ENCODE data around the gene MCC.

Gene MCC

GRCh38 chr5:113240951-113241726 is 247.1 kb downstream of the MCC start:
- no peak for DNase-seq

DNA sequence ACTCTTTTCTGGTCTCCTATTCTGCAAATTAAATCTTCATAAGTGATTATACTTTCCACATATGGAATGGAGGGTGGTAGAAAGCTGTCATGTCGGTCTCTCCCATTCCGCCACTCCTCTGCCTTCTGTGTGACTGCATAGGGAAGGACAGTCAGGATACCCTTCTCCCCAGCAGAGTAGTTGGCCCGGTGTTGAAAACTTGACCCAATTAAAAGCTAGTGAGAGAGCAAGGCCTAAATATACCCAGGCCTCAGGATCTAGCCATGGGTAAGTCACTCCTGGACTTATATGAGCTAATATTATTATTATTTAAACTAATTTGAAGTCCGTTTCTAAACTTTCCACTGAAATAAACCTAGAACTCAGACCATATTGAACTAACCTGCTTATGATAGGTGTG is 248.2 kb downstream of the MCC start:
- DNase-seq: no peak

DNA sequence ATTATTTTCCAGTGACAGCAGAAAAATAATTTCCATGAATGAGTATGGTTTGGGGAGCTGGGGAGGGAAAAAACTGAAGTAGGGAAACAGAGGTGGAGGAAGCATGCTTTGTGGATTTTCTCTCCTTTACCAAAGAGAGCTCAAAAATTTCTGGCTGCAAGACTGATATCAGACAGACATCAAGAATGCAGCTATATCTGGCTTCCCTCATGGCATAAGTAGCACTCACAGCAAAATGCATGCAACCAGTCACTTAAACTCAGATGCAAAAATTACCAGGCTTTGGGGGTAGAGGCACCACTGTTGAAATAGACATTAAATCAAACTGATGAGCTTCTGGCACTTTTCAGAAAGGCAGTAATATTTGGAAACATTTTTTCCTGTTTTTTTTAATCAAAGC is 250.4 kb downstream of the MCC start:
- DNase-seq: no peak

DNA sequence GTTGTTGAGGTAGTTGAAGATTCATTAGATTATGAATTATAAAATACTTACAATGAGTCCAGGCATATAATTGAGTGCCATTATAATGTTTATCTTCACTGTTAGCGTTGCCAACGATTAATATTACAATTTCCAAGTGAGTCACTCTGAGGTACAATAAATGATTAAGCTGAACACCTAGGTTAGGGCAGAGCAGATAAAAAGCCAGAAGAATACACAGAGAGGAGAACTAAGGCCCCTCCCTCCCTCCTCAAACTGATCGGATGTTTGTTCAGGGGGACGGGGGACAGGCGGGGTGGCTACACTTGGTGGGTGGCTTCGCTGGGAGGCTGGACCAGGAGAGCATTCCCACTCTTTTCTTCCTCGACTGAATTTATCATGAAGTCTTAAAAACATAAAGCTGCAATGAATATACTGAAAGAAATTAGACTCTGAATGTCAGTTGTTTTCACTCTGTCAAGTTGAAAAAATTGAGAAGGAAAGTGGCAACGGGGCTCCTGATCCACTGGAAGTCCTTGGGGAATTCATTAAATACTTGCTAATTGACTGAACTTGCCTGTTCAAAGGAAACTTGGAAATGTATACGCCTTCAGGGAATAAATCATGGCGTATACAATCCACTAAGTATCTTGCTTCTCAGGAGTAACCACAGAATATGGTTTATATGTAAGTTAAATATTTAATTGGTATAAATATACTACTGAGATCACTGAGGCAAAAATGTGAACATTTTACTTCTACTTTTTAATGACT is 251.5 kb downstream of the MCC start:
- DNase-seq: no peak

GRCh38 chr5:113235884-113236283 is 252.4 kb downstream of the MCC start:
- no peak for DNase-seq

GRCh38 chr5:113234546-113234945 is 253.7 kb downstream of the MCC start:
- DNase-seq: no peak

DNA sequence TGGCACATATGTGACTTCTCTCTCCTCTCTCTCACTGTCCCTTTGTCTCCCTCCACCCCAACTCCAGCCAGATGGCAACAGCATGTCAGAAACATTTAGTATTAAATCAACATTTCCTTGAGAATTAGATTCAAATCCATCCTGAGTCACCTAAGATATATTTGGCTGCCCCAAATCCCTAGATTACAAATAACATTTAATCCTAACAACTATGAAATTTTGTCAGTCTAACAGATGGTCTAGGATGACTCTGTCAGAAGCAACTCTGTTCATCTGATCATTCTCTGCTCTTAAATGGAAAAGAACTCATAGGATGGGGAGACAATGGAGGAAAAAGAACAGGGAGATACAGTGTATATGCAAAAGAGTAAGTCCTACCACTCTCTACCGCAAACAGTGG is 254.6 kb downstream of the MCC start:
- DNase-seq: no peak

GRCh38 chr5:113232667-113233066 is 255.6 kb downstream of the MCC start:
- DNase-seq: no peak

DNA sequence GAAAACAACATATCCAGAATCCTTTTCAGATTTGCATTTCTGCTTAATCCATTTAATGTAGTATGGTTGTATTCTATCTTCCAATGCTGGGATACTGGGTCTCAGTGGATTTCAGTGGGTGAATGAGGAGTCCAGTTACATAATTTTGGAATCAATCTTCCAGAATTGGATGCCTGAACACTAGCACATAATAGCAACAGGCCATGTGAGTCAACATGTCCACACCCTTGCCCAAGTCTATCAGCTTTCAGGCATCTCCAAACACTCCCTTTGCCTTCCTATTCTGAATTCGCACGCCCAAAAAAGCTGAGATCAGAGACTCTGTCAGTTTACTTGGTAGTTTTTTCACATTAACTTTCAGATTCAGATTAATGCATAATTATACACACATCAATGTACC is 256.0 kb downstream of the MCC start:
- no peak for DNase-seq

GRCh38 chr5:113231653-113232000 is 256.6 kb downstream of the MCC start:
- no peak for DNase-seq

- no peak for DNase-seq
Measured at GRCh38 chr5:113230711-113231652, 257.3 kb downstream of the MCC start.

DNA sequence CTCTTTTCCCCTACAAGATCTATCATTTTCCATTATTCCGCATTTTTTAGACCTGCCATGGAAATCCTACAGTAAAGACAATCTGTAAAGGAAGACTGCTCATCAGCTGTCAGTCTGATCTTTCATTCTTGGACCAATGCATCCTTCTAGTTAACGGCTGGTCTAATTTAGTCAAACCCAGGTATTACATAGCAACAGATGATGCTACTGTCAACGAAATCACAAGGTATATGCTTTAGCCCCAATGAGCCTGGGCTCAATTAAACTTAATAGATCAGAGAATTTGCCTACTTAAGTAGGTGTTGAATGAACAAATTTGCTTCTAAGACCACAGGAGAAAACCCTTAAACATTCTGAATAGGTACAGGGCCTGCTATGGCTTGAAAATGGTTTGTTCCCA is 260.5 kb downstream of the MCC start:
- no peak for DNase-seq

GRCh38 chr5:113226116-113226736 is 262.0 kb downstream of the MCC start:
- no peak for DNase-seq

DNA sequence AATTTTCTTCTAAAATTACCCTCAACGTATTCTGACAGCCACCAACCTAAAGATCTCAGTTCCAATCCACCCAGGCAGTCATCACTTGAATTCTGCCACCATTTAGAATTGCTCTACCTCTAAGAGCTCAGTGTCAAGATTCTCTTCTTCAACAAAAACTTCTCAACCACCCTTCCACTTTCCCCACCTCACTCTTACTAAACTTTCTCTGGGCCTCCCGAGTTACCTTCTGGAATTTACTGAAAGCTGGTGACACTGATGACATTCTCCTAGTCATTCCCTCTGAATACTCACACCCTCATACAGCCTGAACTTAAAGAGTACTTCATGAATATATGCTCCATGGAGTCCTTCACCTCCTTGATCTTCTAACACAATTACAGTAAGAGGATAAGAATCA is 263.0 kb downstream of the MCC start:
- DNase-seq: no peak

DNA sequence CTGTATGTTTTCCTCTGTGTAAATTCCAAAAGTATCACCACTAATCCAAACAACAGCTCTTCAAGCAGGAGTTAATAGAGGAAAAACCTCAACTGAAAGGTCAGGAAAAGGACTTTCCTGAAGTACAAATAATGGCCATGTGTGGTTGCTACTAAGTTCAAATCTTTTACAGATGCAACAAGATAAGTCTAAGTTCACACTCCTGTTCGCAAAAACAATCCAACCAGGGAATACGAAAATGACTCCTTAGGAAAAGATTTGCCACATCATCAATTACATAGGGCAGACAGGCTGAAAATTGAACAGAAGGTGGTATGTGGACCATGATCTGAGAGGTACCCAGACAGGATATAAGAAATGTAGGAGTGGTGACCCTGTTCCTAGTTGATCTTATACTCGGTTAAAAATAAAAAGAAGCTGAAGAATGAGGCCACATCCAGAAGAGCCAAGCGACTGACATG is 263.6 kb downstream of the MCC start:
- no peak for DNase-seq

GRCh38 chr5:113223831-113224604 is 264.2 kb downstream of the MCC start:
- DNase-seq: no peak

GRCh38 chr5:113223315-113223714 is 264.9 kb downstream of the MCC start:
- DNase-seq: no peak

GRCh38 chr5:113221294-113222176 is 266.7 kb downstream of the MCC start:
- DNase-seq: no peak

DNA sequence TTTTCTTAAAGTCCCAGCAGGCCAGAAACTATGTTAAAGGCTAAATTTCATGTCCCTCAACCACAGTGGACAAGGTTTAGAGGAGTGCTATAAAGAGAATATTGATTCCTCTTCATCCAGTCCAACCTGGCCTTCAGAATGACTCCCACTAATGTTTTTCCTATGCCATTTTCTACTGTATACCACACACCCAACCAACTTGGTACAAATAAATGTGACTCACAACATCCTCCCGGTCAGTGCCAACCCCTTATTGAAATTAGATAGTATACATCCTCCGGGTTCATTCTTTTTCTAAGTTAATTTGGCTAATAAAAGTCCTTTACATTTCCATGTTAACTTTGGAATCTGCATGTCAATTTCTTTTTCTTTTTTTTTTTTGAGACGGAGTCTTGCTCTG is 268.6 kb downstream of the MCC start:
- no peak for DNase-seq

DNA sequence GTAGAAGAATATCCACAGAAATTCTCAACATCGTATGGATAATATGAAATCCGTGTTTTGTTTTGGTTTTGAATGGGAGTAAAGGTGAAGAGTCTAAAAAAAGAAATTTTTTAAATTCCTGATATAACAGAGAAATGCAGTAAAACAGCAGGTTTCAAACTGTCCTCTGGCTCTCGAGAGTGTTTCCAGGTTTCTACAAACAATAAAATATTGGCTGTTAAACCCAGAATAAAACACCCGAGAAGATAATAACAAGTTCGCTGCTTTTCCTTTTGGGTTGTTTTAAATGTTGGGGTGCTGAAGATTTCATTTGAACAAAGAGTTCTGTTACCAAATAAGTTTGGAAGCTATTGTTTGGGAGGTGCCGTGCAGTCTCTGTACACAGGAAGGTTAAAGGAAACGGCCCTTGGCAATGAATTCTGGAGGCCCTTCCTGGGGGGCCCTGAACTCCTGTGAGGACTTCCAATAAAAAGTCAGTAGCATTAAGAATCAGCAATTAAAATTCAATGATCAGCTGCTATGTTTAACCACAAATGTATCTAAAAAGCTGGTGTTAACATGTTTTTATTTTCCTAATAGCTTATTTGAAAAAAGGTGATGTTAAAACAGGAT is 269.2 kb downstream of the MCC start:
- no peak for DNase-seq

DNA sequence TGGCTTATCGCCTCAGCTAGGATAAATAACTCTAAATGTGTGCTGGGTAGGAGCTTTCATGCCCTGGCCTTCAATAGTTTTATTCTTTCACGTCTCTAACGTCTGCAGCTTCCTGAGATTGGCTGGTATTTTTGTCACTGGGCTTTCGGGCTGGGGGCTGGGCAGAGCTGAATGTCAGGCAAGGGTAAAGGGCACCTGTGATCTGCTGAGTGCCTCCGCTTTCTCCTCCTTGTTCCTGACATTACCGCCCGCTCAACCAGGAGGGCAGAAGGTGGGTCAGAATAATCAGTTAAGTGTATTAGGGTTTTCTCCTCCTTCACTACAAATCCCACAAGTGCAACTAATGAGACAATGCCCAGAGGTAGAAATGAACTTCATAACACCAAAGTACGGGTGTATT is 270.1 kb downstream of the MCC start:
- DNase-seq: no peak

Measured in activated CD4-positive, alpha-beta T cell treated with anti-CD3 and anti-CD28 coated beads, Interleukin-10, Interleukin-2, amounts not matched to agents 100 ng/mL and 50 ng/mL, durations not matched to agents 16 hours and 8 hours (primary cell).